CD14-positive monocyte (primary cell): ENCODE results near the gene CNGA1. TPM values are rescaled to one million over a fixed set of nuclear protein-coding genes. Genes with fewer than 3 reads are reported as not detected.
A peak's percentile ranks its signal among the peaks of the same experiment; 100 is the strongest.

Experiments
- DNase-seq, 3 donors: peaks; one replicate each; pipeline ENCODE4 v3.0.0-alpha.2; 2011 to 2022
- H2AFZ ChIP-seq: 2 replicates; pipeline ENCODE4 v1.6.0; 2012; ENCODE audit warnings: mild to moderate bottlenecking, low read depth, low read length, inconsistent platforms; ENCODE audit not compliant: insufficient read depth, poor library complexity, severe bottlenecking
- H3K27ac ChIP-seq, 2 donors: 1 replicate in 1 of 2; 2 replicates in 1 of 2; pipeline ENCODE4 v1.5.1; 2012 to 2013; ENCODE audit warnings: low read length in 2 of 2, control low read depth in 1 of 2, inconsistent platforms in 1 of 2, low read depth in 1 of 2, mild to moderate bottlenecking in 1 of 2
- H3K27me3 ChIP-seq, 2 donors: one replicate each; pipeline versions ENCODE4 v1.6.0 to v1.6.1; 2011 to 2013; ENCODE audit warnings: low read length in 2 of 2; ENCODE audit not compliant: control insufficient read depth in 2 of 2, insufficient read depth in 2 of 2
- H3K36me3 ChIP-seq, 2 donors: replicated peaks in 1 of 2; 1 replicate in 1 of 2; 2 replicates in 1 of 2; pipeline versions ENCODE4 v1.5.1 to v1.6.1; 2012 to 2013; ENCODE audit warnings: low read length in 2 of 2, control low read depth in 1 of 2, inconsistent platforms in 1 of 2, mild to moderate bottlenecking in 1 of 2; ENCODE audit not compliant: insufficient read depth in 2 of 2, control insufficient read depth in 1 of 2
- H3K4me1 ChIP-seq, 2 donors: 1 replicate in 1 of 2; 2 replicates in 1 of 2; pipeline versions ENCODE4 v1.5.1 to v1.6.1; 2012 to 2013; ENCODE audit warnings: low read length in 2 of 2, control low read depth in 1 of 2, inconsistent platforms in 1 of 2, mild to moderate bottlenecking in 1 of 2, moderate library complexity in 1 of 2; ENCODE audit not compliant: insufficient read depth in 2 of 2, control insufficient read depth in 1 of 2
- H3K4me2 ChIP-seq: replicated peaks from 2 replicates; pipeline ENCODE3; 2012; ENCODE audit warnings: low read length, moderate library complexity, mild to moderate bottlenecking; ENCODE audit not compliant: poor library complexity, severe bottlenecking; ENCODE audit errors: extremely low read depth
- H3K4me3 ChIP-seq, 3 experiments: fragments of 200-600 bp in 1 of 3; sonication (generic) in 1 of 3; replicated peaks in 1 of 3; 1 replicate in 2 of 3; 2 replicates in 1 of 3; pipeline ENCODE4 v1.5.1; 2011 to 2013; ENCODE audit warnings: low read length in 3 of 3, mild to moderate bottlenecking in 3 of 3, control low read depth in 2 of 3, low read depth in 2 of 3, inconsistent platforms in 1 of 3, moderate library complexity in 1 of 3
- H3K79me2 ChIP-seq: 2 replicates; pipeline ENCODE4 v1.6.0; 2012; ENCODE audit warnings: mild to moderate bottlenecking, control low read depth, inconsistent platforms, low read length, moderate library complexity; ENCODE audit not compliant: insufficient read depth
- H3K9ac ChIP-seq: 2 replicates; pipeline ENCODE4 v1.6.0; 2017; ENCODE audit warnings: low read length, mild to moderate bottlenecking; ENCODE audit not compliant: insufficient read depth, poor library complexity, severe bottlenecking
- H3K9me3 ChIP-seq, 2 donors: replicated peaks in 1 of 2; 1 replicate in 1 of 2; 2 replicates in 1 of 2; pipeline versions ENCODE4 v1.5.1 to v1.6.1; 2012 to 2013; ENCODE audit warnings: low read length in 2 of 2, control low read depth in 1 of 2; ENCODE audit not compliant: control insufficient read depth in 1 of 2, insufficient read depth in 1 of 2
- H4K20me1 ChIP-seq: 2 replicates; pipeline ENCODE4 v1.6.0; 2012; ENCODE audit warnings: mild to moderate bottlenecking, low read length, control low read depth, moderate library complexity; ENCODE audit not compliant: insufficient read depth
- H3K27ac Mint-ChIP-seq, 7 donors: one replicate each; pipeline ENCODE4 v1.8.0; 2020; ENCODE audit warnings: mild to moderate bottlenecking in 7 of 7, mixed read lengths in 7 of 7, moderate library complexity in 6 of 7, inconsistent platforms in 2 of 7
- H3K27me3 Mint-ChIP-seq, 3 donors: one replicate each; pipeline ENCODE4 v1.8.0; 2021 to 2022; ENCODE audit warnings: low read depth in 3 of 3, mild to moderate bottlenecking in 3 of 3, mixed read lengths in 3 of 3, moderate library complexity in 3 of 3, inconsistent platforms in 1 of 3
- H3K36me3 Mint-ChIP-seq, 2 donors: one replicate each; pipeline ENCODE4 v1.8.0; 2020; ENCODE audit warnings: mixed read lengths in 2 of 2, inconsistent platforms in 1 of 2, mild to moderate bottlenecking in 1 of 2
- H3K4me1 Mint-ChIP-seq: one replicate; pipeline ENCODE4 v1.8.0; 2020; ENCODE audit warnings: mild to moderate bottlenecking, mixed read lengths
- H3K4me3 Mint-ChIP-seq, 2 donors: one replicate each; pipeline ENCODE4 v1.8.0; 2020; ENCODE audit warnings: mild to moderate bottlenecking in 2 of 2, mixed read lengths in 2 of 2, moderate library complexity in 1 of 2
- H3K9me3 Mint-ChIP-seq, 7 donors: one replicate each; pipeline ENCODE4 v1.8.0; 2020 to 2022; ENCODE audit warnings: mixed read lengths in 7 of 7, mild to moderate bottlenecking in 6 of 7, moderate library complexity in 6 of 7, inconsistent platforms in 2 of 7
- CTCF ChIP-seq: fragments of 200-600 bp; IDR thresholded peaks from one replicate; pipeline ENCODE4 v1.8.0; 2022; ENCODE audit warnings: antibody characterized with exemption, mild to moderate bottlenecking
- WGBS: methylation state at CpG from one replicate; pipeline ENCODE4 v1.1.5; 2013; ENCODE audit warnings: missing lambda C conversion rate; ENCODE audit not compliant: insufficient coverage; 5-methylcytosine and 5-hydroxymethylcytosine counted together
- intact Hi-C, 2 donors: fragments of 100-400 bp; cut with micrococcal nuclease; formaldehyde crosslinking; loops; one replicate each; pipeline versions ENCODE4 v1.15.0 to v1.15.1; 2023
- polyA plus RNA-seq, 3 donors: library from polyadenylated mRNA; depleted of rRNA in 1 of 3; unstranded in 2 of 3; stranded (reverse) in 1 of 3; fragments of 300-500 nt in 2 of 3; fragments of >200 nt in 1 of 3; fragmentation: Illumina TruSeq in 2 of 3; gene quantifications; 1 replicate in 2 of 3; 2 replicates in 1 of 3; pipeline ENCODE4 v1.2.3, GENCODE V29; 2012 to 2021

CNGA1 gene
- polyA plus RNA-seq, 3 donors = not detected

GRCh38 chr4:48043504-48043903 is 27.0 kb upstream of the CNGA1 start:
- Mint-ChIP-seq H3K4me1 (peaks cover 36% of the 10 kb centered on the region), H3K27ac (no peak overlapping the region), H3K36me3 (peaks cover 4 to 9% of the 10 kb centered on the region in 2 donors), H3K9me3 (peaks cover 0 to 2% (median 0%) of the 10 kb centered on the region in 7 donors), H3K4me3 (no peak overlapping the region), H3K27me3 (peaks cover 22 to 42% (median 29%) of the 10 kb centered on the region in 3 donors)
- Histone ChIP-seq H3K79me2 (no peaks in the 10 kb centered on the region), H3K4me1 (peaks cover 25 to 29% of the 10 kb centered on the region in 2 donors), H3K36me3 (no peaks in the 10 kb centered on the region), H3K9ac (no peak overlapping the region), H3K27me3 (peaks cover 18 to 25% of the 10 kb centered on the region in 2 donors), H3K4me2 (no peak overlapping the region), H3K9me3 (no peaks in the 10 kb centered on the region), H2AFZ (no peak overlapping the region), H4K20me1 (no peaks in the 10 kb centered on the region), H3K27ac (no peak overlapping the region), H3K4me3 (no peak overlapping the region)
- no peak for TF ChIP-seq CTCF
- DNase-seq = no peak
- intact Hi-C loops = loop anchor here in 1 of 2 donors (10.0 kb wide), 1 partner anchor 119 kb away; no protein-coding TSS in a partner anchor
- 100% methylated on average over 1 of the region's 2 CpGs for WGBS

GRCh38 chr4:48042979-48043461 is 26.5 kb upstream of the CNGA1 start:
- H3K4me1 ChIP-seq = peaks cover 20 to 27% of the 10 kb centered on the region in 2 donors
- no peaks in the 10 kb centered on the region for H4K20me1 ChIP-seq
- peaks cover 18 to 25% of the 10 kb centered on the region in 2 donors for H3K27me3 ChIP-seq
- no peak for TF ChIP-seq CTCF
- H3K9me3 ChIP-seq = no peaks in the 10 kb centered on the region
- H2AFZ ChIP-seq = no peak overlapping the region
- H3K36me3 ChIP-seq = no peaks in the 10 kb centered on the region
- intact Hi-C loops = loop anchor here in 1 of 2 donors (10.0 kb wide), 1 partner anchor 118 kb away; no protein-coding TSS in a partner anchor
- Mint-ChIP-seq H3K4me3 (peak overlapping the region in 1 of 2 donors; percentile 31), H3K27me3 (peaks cover 22 to 42% (median 29%) of the 10 kb centered on the region in 3 donors), H3K36me3 (peaks cover 4 to 9% of the 10 kb centered on the region in 2 donors), H3K4me1 (peaks cover 32% of the 10 kb centered on the region), H3K27ac (no peak overlapping the region), H3K9me3 (peaks cover 0 to 2% (median 0%) of the 10 kb centered on the region in 7 donors)
- DNase-seq = no peak
- no peaks in the 10 kb centered on the region for H3K79me2 ChIP-seq
- no peak overlapping the region for H3K9ac ChIP-seq
- WGBS = no CpG with 5 or more reads among the region's 3 CpGs
- H3K4me2 ChIP-seq = no peak overlapping the region
- no peak overlapping the region for H3K27ac ChIP-seq
- H3K4me3 ChIP-seq = no peak overlapping the region
